Activated CD4-positive, CD25-positive, alpha-beta regulatory T cell treated with anti-CD3 and anti-CD28 coated beads, Interleukin-2, amount 50 U/mL, for 16 hours (primary cell): Measurements from ENCODE around the gene ARHGEF19.
"Not testable (repeated sequence)": the region's sequence is repeated elsewhere in the genome, so short reads cannot be mapped to it uniquely, and the experiment has no call there.

Experiments
- DNase-seq: peaks from one replicate; pipeline ENCODE4 v3.0.0-alpha.2; 2020; ENCODE audit warnings: low read depth, low spot score

ARHGEF19 gene

DNA sequence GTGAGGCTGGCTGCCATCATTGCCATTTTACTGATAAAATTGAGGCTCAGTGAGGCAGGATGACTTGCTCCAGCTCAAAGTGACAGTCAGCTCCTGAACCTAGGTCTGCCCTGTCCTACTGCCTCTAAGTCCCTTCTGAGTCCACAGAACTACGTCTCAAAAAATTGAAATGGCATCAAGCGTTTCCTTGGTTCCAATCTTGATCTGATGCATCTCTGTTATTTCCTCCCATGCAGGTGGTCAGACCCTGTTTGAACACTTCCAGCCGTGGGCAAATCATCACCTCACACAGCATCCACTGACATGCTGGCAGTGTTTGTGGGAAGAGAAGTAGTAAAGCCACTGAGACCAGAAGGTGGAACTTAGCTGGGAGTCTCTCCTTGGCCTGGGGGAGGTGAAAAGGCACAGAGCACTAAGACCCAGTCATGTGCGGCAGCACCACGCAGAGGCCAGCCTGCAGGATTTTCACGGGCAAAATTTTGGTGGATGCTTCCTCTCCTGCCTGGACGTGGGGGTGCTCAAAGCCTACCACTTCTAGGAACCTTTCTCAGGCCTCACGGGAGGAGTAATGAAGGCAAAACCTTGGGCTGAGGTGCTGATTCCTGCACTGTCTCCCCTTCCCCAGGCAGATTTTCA is 32.3 kb upstream of the ARHGEF19 start:
- DNase-seq = no peak

DNA sequence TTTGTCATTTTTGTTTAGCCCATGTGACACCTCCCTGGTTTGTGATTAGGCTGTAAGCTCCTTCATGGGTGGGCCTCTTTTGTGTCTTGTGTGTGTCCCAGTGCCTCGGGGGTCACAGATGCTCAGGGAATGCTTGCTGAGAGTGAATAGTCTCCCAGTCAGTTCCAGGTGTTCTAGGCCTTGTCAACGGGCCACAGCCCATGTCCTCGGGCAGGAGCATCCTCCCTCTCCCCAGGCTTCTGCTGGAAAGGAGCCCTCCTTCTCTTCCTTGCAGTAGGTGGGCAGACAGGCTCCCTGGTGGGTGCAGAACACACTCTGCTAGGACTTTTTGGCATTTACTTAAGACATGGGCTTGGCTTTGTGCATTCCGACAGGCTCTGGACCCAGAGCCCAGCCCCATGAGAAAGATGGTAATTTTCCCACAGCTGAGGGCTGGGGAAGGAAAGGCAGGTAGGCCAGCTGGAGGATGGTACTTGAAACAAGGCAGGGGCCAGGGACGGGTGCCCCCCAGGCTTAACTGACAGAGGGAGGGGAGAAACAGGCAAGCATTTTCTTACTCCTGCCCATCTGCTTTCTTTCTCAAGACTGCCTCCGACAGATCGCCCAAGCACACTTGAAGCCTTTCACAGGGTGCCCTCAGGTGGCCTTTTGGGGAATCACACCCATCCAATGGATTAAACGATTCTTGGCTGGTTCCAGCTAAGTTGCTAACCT is 31.6 kb upstream of the ARHGEF19 start:
- peak; percentile 61 for DNase-seq

DNA sequence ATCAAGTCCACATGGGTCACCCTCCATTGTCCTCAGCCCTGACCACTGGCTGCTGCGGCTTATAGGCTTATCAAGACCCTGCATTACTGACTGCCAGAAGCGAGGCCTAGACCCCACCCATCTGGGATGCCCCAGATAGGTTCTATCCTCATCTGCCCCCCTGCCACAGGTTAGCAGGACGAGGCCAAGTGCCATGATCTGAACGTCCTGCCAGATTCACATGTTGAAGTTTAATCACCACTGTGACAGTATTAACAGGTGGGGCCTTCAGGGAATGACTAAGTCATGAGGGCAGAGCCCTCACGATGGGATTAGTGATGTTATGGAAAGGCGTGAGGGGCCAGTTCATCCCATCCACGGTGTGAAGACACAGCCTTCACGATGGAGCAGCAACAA is 30.8 kb upstream of the ARHGEF19 start:
- DNase-seq = no peak

DNA sequence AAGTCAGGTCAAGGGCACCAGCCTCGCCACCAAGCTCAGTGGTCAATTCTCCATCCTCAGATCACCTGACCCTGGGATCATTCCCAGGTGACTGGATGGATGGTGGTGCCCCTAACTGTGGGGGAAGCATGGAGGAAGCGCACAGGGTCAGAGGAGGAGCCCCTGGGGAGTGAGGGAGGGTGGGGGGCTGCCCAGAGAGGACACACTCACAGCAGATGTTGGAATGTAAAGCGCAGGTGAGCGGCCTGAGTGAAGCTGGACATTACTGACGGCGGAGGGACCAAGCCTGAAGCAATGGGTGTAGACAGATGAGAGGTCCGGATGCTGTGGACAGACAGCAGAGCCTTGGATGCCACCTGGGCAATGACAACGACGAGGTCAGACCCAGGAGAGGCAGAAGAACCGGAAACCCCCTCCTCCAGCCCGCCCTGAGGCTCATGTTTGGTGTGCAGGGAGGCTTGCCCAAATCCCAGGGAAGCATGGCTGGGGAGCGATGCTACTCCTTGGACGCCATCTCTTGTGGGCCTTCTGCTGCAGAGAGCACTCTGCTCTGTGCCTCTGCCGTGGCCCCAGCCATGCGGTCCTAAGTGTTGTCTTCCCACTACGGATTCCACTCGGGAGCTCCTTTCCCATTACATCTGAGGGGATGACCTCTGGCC is 30.2 kb upstream of the ARHGEF19 start:
- no peak for DNase-seq

DNA sequence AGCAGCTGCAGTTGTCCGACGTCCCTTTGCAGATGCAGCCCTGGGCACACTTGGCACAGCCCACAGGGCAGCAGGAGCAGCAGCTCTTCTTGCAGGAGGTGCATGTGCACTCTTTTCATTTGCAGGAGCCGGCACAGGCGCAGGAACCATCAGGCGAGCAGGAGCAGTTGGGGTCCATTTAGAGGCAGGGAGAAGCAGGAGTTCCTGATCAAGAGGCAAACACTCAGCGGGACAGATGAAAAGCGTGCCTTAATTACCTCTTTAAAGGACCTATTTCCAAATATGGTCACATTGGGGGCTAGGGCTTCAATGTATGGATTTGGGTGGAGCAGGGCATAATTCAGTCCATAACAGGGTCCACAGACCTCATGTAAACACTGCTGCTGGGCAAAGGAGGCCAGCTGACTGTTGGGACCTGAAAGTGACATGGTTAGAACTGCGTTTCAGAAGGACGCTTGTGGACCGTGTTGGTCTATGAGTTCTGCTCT is 28.8 kb upstream of the ARHGEF19 start:
- DNase-seq = no peak

DNA sequence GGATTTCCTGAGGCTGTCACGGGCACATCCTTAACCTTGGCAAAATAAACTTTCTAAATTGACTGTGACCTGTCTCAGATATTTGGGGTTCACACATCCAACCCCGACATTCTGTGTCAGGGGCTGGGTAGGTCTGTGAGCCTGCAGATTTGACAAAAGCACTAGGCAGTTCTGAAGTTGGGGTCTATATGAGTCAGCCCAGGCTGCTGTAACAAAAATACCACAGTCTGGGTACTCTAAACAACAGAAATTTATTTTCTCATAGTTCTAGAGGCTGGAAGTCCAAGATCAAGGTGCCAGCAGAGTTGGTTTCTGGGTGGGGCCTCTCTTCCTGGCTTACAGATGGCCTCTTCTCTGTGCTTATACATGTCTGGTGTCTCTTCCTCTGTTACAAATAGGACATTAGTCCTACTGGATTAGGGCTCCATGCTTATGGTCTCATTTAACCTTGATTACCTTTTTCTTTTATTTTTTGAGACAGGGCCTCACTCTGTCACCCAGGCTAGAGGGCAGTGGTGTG is 27.6 kb upstream of the ARHGEF19 start:
- DNase-seq = no peak

DNA sequence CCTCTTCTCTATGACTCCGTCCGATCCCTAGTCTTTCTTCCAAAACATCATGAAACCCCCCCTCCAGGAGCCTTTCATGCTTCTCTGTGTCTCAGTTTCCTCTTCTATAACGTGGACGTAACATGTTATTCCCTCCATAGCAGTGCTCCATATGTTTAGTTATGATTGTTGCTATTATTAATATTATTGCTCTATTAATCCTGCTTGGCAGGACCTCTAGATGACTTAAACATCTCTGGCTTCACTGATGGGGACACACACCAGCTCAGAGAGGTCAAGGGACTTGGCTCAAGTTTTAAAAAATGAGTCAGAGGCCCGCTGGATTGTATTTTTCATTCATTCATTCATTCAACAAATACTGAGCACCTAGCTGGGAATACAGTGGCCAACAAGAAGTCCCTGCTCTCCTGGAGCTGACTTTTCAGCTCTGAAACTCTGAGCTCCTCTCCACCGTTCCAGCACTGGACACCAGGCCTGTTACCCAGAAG is 24.9 kb upstream of the ARHGEF19 start:
- no peak for DNase-seq

DNA sequence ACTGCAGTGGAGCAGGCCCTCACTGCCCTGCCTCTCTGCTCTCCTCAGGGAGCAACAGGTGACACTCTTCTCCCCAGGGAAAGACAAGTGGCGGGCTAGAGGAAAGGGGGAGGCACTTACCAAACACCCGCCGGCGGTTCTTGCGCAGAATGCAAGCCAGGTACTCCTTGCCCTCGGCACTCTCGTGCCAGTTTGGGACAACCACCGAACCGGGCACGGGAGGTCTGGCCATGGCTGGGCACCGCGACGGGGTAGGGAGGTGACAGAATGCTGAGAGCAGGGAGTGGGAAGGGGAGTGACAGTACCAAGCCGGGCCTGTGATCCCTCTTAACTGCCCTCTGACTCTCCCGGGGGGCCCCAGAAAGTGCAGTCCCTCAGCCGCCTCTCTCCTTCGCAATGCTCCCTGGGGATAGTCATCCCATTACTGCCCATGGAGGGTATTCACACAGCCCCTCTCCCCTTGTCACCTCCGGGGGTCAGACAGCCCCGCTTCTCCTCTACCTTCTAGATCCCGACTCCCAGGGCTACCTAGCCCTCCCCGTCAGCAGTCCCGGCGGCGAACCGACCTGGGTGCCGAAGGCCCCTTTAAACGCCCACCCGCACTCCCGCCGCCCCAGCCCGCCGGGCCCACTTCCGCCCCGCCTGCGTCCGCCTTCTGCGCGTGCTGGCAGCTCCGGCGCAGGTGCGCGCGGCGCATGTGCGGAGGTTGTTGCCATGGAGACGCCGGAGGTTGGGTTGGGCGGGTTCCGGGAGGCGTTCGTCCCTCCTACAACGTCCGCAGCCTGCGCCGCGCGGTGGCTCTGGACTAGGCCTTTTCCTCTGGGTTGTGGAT is 24.3 kb upstream of the ARHGEF19 start, which contains the start of gene CPLANE2:
CPLANE2 (minus strand) TSS at position 673 of the 832 bp plus-strand sequence; CDS start at position 232, 441 bp downstream.
- DNase-seq = peak; percentile 88

DNA sequence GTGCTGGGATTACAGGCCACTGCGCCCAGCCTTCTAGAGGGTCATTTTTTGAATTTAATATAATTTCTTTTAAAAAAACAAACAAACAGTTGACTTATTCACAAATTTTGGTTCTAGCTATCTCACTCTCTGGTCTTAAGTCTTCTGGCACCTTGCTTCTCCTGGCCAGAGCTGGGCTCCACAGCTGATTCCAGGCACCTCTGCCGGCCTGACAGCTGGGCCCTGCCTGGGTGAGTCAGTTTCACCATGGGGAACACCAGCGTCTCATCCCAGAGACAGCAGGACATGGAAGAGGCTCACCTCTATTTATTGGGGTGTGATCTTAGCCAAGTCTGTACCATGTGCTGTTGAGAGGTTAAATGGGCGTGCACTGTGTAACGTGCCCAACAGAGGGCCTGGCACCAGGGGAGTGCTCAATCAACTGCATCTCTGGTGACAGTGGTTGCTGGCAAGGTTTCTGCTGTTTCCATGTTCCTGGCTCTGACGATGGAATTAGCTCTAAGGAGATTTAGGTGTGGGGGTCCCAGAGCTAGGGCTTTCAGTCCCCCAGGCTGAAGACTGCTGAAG is 23.6 kb upstream of the ARHGEF19 start:
- peak; percentile 16 for DNase-seq

DNA sequence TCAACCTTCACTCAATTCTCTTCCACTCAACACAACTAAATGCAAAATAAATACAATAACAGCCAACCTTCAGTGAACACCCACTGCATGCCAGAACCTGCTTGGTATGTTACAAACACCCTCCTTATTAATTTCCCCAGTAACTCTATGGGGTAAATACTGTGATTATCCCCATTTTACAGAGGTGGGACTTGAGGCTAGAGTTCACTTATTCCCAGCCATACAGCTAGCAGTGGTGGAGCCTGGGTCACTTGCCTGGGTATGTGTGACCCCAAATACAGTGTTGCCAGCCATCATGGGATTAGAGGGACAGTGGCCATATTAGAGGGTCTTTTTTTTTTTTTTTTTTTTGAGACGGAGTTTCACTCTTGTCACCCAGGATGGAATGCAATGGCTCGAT is 22.9 kb upstream of the ARHGEF19 start:
- DNase-seq = no peak

DNA sequence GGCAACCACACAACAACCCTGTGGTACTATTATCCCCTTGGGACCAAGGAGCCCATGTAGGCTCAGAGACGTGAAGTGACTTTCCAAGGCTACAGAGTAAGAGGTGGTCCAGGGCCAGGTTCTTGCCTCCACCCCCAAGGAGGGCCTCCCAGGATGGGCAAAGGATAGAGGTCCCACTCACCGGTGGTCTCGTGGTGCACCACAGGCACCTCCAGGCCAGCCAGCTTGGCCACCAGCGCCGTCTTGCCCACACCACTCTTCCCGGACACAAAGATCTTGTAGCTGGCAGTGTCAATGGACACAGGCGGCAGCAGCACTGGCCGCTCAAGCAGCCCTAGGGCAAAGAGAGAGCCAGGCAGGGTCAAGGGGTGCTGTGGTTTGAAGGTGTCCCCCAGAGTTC is 21.0 kb upstream of the ARHGEF19 start:
- DNase-seq = no peak

DNA sequence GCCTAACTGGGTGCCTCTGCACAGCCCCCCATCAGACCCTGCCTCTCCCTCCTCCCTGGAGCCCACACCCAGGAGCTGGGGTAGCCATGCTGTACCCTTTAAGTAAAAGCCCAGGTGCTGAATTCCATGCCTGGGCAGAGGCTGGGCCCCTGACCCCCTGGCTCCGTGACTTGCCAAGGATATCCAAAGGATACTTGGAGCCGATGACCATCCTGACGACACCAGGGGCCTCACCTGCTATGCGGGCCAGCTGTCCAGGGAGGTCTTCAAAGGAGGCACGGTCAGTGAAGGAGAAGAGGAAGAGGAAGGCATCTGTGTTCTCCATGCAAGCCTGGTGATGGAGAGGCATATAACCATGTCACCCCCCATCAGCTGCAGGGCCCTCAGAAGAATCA is 19.9 kb upstream of the ARHGEF19 start:
- no peak for DNase-seq

DNA sequence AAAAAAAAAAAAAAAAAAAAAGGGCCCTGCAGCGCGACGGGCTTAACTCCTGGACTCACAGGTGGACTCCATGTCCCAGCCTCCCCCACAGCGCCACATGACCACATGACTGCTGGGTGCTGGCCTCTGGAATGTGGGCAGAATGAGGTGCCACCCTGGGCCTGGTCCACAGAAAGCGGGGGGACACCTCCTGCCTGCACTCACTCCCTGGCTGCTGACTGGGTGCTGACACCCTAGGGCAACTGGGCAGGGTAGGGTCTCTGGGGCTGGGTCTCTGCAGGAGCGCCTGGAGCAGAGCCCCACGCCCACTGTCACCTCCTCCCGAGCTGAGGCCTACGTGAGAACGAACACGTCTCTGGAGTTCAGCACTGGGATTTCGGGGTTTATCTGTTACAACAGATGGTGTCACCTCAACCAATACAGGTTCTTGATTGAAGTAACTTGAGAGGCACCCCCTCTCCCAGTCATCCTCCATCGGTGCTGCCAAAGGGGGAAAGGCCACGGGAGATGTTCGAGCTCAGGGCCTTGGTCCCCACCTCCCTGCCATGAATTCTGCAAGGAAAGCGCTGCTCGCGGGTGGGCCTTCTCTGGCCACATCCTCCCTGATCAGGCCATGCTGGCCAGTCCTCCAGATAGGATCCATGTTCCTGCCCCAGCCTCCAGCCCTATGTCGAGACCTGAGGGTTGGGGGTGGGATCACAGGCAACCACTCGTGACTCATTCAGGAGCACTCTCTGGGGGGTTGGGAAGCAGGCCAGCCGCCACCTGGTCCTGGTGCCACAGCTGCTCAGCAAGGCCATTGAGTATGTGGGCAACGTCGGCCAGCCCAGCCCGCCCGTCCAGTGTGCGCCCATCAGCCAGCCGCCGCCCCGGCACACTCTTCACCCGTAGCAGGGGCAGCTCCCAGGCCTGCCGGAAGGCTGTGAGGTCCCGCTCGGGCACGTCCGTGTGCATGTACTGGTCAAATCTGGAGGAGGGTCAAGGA is 19.2 kb upstream of the ARHGEF19 start:
- no peak for DNase-seq

DNA sequence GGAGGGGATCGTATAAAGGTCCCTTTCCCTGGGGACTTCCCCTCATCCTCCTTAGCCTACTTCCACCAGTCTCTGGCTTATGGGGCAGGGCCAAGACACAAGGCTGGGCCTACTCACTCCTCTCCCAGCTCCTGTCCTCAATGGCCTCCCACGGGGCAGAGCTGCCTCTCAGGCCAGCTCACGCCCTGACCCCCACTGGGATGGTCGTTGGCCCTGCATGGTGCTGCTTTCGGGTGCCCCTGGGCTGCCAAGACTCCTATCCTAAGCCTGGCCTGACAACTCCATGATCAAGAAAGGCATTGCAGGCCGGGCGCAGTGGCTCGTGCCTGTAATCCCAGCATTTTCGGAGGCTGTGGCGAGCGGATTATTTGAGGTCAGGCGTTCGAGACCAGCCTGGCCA is 18.3 kb upstream of the ARHGEF19 start:
- no peak for DNase-seq

DNA sequence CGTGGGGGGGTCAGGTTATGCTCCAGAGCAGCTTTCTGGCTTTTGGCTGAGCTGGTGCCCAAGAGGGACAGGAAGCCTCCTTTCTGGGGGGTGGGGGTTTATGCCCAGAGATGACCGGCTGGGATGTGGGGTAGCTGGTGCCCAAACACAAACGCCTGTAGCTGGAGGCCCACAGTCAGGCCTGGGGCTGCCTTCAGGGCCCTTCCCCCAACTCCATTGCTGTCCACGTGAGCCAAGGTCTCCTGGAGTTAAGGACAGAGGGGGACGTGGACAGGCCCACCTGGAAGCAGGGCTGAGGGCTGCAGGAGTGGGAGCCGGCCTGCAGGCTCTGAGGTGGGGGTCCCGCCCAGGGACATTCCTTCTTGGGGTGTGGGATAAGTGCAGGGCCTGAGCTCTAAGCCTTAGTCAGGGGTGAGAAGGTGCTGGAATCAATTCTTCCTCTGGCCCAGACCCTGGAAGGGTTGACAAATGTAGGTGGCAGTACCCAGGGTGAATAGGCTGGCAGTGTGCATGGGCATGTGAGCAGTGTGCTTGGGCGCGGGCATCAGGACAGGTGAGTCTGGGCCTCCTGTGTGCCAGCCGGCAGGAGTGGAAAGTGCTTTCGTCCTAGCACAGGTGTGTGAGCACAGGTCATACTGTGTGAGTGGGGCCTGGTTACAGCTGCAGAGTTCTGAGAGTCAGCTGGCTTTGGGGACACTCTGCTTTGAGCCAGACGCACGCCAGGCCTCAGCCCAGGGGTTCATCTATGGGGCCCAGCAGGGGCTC is 17.7 kb upstream of the ARHGEF19 start:
- no peak for DNase-seq

DNA sequence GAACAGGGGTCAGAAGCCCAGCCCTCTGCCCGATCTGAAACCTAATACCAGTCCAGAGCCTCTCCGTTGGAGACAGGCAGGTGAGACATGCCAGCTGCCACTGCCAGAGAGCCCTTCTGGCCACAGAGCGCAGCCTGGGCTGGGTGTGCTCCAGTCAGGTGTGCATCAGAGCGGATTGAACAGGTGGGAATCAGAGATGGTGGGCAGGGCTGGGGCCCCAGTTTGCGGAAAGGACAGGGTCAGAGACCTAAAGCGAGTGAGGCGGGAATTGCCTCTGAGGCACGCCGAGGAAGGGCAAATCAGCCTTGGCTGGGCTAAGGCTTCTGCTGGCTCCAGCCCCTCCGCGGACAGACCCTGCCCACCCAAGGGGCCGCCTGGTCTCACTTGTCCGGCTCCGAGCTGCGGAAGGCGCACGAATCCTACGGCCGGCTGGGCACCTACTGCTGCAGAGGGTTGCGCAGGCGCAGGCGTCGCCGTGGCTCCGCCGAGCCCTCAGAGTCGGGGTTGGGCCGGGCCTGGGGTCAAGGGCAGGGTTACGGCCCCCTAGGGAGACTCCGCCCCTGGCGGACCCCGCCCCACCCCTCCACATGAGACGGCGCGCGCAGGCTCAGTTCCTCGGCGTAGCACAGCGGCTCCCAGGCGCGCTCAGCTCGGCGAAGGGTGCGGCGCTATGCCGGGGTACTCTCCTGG is 14.2 kb upstream of the ARHGEF19 start:
- no peak for DNase-seq

DNA sequence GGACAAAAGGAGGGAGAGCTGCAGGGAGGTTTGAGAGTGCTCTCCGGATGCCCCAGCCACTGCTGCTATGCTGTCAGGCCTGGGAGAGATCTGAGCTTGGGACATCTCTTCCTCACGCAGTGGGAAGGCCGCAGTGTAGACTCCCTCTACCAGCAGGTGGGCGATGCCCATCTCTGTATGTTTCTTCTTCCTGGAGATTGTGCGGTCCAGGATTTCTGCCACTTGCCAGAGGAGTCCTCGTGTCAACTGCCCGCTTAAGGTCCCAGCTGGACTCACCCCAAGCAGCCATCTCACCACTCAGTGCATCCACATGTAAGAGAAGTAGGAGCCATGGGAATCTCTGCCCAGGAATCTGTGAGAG is 13.7 kb upstream of the ARHGEF19 start:
- DNase-seq = no peak

DNA sequence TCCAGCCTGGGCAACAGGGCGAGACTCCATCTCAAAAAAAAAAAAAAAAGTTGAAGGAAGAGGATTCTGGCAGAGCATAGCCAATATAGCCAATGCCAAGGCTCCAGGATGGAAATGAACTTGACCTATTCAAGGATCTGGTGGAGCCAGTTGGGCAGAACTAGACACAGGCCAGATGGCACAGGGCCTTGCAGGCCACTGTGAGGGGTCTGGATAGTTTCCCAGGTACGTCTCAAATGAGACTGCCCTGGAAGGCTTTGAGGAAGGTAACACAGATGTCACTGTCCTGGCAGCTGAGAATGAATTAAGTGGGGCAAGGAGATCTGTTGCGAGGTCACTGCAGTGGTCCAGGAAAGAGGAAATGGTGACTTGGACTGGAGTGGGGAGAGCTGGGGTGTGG is 12.0 kb upstream of the ARHGEF19 start:
- DNase-seq = no peak

DNA sequence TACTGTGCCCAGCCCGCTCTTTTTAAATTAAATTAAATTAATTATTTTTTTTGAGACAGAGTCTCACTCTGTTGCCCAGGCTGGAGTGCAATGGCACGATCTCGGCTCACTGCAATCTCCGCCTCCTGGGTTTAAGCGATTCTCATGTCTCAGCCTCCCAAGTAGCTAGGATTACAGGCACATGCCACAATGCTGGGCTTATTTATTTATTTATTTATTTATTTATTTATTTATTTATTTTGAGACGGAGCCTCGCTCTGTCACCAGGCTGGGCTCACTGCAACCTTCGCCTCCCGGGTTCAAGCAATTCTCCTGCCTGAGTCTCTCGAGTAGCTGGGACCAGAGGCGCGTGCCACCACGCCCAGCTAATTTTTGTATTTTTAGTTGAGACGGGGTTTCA is 10.3 kb upstream of the ARHGEF19 start:
- DNase-seq = not testable (repeated sequence)
